Glutamatergic neuron (in vitro differentiated cells): ENCODE measurements around the gene PTPRC. TPM values are rescaled to one million over a fixed set of nuclear protein-coding genes. Genes with fewer than 3 reads are reported as not detected.

Experiments used
- DNase-seq: peaks from one replicate; pipeline ENCODE4 v3.0.0; 2022
- H3K27ac Mint-ChIP-seq: one replicate; pipeline ENCODE4 v1.8.0; 2020; ENCODE audit warnings: mild to moderate bottlenecking, mixed read lengths, inconsistent platforms; ENCODE audit not compliant: unreplicated experiment
- H3K27me3 Mint-ChIP-seq: one replicate; pipeline ENCODE4 v1.8.0; 2020; ENCODE audit warnings: mild to moderate bottlenecking, moderate library complexity, mixed read lengths, inconsistent platforms; ENCODE audit not compliant: unreplicated experiment
- H3K36me3 Mint-ChIP-seq: one replicate; pipeline ENCODE4 v1.8.0; 2020; ENCODE audit warnings: mild to moderate bottlenecking, mixed read lengths, inconsistent platforms; ENCODE audit not compliant: unreplicated experiment
- H3K4me1 Mint-ChIP-seq: one replicate; pipeline ENCODE4 v1.8.0; 2020; ENCODE audit warnings: mild to moderate bottlenecking, low read depth, mixed read lengths, inconsistent platforms; ENCODE audit not compliant: unreplicated experiment
- H3K4me3 Mint-ChIP-seq: one replicate; pipeline ENCODE4 v1.8.0; 2020; ENCODE audit warnings: mild to moderate bottlenecking, mixed read lengths, inconsistent platforms; ENCODE audit not compliant: unreplicated experiment
- H3K9me3 Mint-ChIP-seq: one replicate; pipeline ENCODE4 v1.8.0; 2020; ENCODE audit warnings: mild to moderate bottlenecking, moderate library complexity, mixed read lengths, inconsistent platforms; ENCODE audit not compliant: unreplicated experiment
- CTCF ChIP-seq: fragments of 200-600 bp; sonication (generic); IDR thresholded peaks from one replicate; pipeline ENCODE4 v1.5.0; 2021; ENCODE audit not compliant: partially characterized antibody, unreplicated experiment
- total RNA-seq: library from RNA; stranded (reverse); fragmentation: NEBNext Ultra II Directional; extraction: Animal tissue kit (Norgen Biotek cat#: 25700); gene quantifications from one replicate; pipeline ENCODE4 v1.2.1, GENCODE V29; 2021; ENCODE audit not compliant: unreplicated experiment

Gene PTPRC
- total RNA-seq, 1 donor from 2014 or later, result not detected

- Mint-ChIP-seq H3K36me3 (no peaks in the 10 kb centered on the region), H3K4me1 (no peaks in the 10 kb centered on the region), H3K9me3 (no peaks in the 10 kb centered on the region), H3K4me3 (no peak overlapping the region), H3K27ac (no peak overlapping the region), H3K27me3 (no peaks in the 10 kb centered on the region)
- TF ChIP-seq CTCF, result no peak
- DNase-seq, result peak; percentile 30
Observed at GRCh38 chr1:198788561-198789064, 149.8 kb downstream of the PTPRC start.

GRCh38 chr1:198793714-198794113 is 154.9 kb downstream of the PTPRC start:
- Mint-ChIP-seq H3K27ac (no peak overlapping the region), H3K4me1 (no peaks in the 10 kb centered on the region), H3K27me3 (no peaks in the 10 kb centered on the region), H3K4me3 (no peak overlapping the region), H3K36me3 (peaks cover 18% of the 10 kb centered on the region), H3K9me3 (peaks cover 3% of the 10 kb centered on the region)
- DNase-seq, result no peak
- TF ChIP-seq CTCF, result no peak

GRCh38 chr1:198794498-198794897 is 155.7 kb downstream of the PTPRC start:
- peaks cover 18% of the 10 kb centered on the region for H3K36me3 Mint-ChIP-seq

GRCh38 chr1:198797656-198798055 is 158.8 kb downstream of the PTPRC start:
- Mint-ChIP-seq H3K9me3 (peaks cover 3% of the 10 kb centered on the region), H3K4me3 (no peak overlapping the region), H3K27me3 (no peaks in the 10 kb centered on the region), H3K4me1 (no peaks in the 10 kb centered on the region), H3K27ac (no peak overlapping the region), H3K36me3 (peaks cover 18% of the 10 kb centered on the region)
- DNase-seq, result no peak
- no peak for TF ChIP-seq CTCF

More at GRCh38 chr1:198794498-198794897, 155.7 kb downstream of the PTPRC start:
- Mint-ChIP-seq H3K27me3 (no peaks in the 10 kb centered on the region), H3K4me1 (no peaks in the 10 kb centered on the region), H3K9me3 (peaks cover 3% of the 10 kb centered on the region), H3K27ac (no peak overlapping the region), H3K4me3 (no peak overlapping the region)
- no peak for TF ChIP-seq CTCF
- DNase-seq, result no peak

- peaks cover 3% of the 10 kb centered on the region for H3K9me3 Mint-ChIP-seq
- TF ChIP-seq CTCF, result no peak
- no peaks in the 10 kb centered on the region for H3K27me3 Mint-ChIP-seq
- no peaks in the 10 kb centered on the region for H3K4me1 Mint-ChIP-seq
- H3K4me3 Mint-ChIP-seq, result no peak overlapping the region
- no peak overlapping the region for H3K27ac Mint-ChIP-seq
- H3K36me3 Mint-ChIP-seq, result peaks cover 18% of the 10 kb centered on the region
- no peak for DNase-seq
Observed at GRCh38 chr1:198798923-198799386, 160.1 kb downstream of the PTPRC start.
